ENCODE results near the gene CSF1R.

The CSF1R gene

GRCh38 chr5:150129813-150130492 is 43.6 kb upstream of the CSF1R start:
- Histone ChIP-seq H3K4me3 (ENCODE audit: low read length) (peak overlapping the region; percentile 69), H3K4me1 (ENCODE audit: low read length) (no peaks in the 10 kb centered on the region), H3K9me3 (ENCODE audit: insufficient read depth, low read length) (no peaks in the 10 kb centered on the region), H3K27ac (ENCODE audit: low read length) (no peak overlapping the region), H3K9ac (ENCODE audit: low read length) (no peak overlapping the region), H3K27me3 (ENCODE audit: low read depth, low read length) (no peaks in the 10 kb centered on the region), H4K20me1 (ENCODE audit: insufficient read depth, low read length) (no peaks in the 10 kb centered on the region), H3K79me2 (ENCODE audit: low read length) (no peaks in the 10 kb centered on the region), H2AFZ (ENCODE audit: low read depth, low read length) (peak overlapping the region; percentile 74), H3K36me3 (replicated peaks; ENCODE audit: low read depth, low read length) (no peaks in the 10 kb centered on the region), H3K4me2 (ENCODE audit: low read length) (peak overlapping the region; percentile 78)
- TF ChIP-seq EZH2phosphoT487 (IDR thresholded peaks at IDR 0.05; ENCODE audit: low read depth) = no peak
- peak; percentile 80 for TF ChIP-seq CTCF (IDR thresholded peaks at IDR 0.05; ENCODE audit: low read depth, low read length)

- TF ChIP-seq EZH2phosphoT487 (IDR thresholded peaks at IDR 0.05; ENCODE audit: low read depth) (no peak), CTCF (IDR thresholded peaks at IDR 0.05; ENCODE audit: low read depth, low read length) (no peak)
- no peaks in the 10 kb centered on the region for H3K27me3 ChIP-seq (ENCODE audit: low read depth, low read length)
- peak overlapping the region; percentile 78 for H3K4me2 ChIP-seq (ENCODE audit: low read length)
- no peak overlapping the region for H2AFZ ChIP-seq (ENCODE audit: low read depth, low read length)
- no peaks in the 10 kb centered on the region for H3K4me1 ChIP-seq (ENCODE audit: low read length)
- peak overlapping the region; percentile 69 for H3K4me3 ChIP-seq (ENCODE audit: low read length)
- no peaks in the 10 kb centered on the region for H3K9me3 ChIP-seq (ENCODE audit: insufficient read depth, low read length)
- H3K9ac ChIP-seq (ENCODE audit: low read length) = no peak overlapping the region
- H3K27ac ChIP-seq (ENCODE audit: low read length) = no peak overlapping the region
- no peaks in the 10 kb centered on the region for H4K20me1 ChIP-seq (ENCODE audit: insufficient read depth, low read length)
- H3K36me3 ChIP-seq (replicated peaks; ENCODE audit: low read depth, low read length) = no peaks in the 10 kb centered on the region
- H3K79me2 ChIP-seq (ENCODE audit: low read length) = no peaks in the 10 kb centered on the region
Observed at GRCh38 chr5:150129454-150129812, 43.1 kb upstream of the CSF1R start.

- no peaks in the 10 kb centered on the region for H3K9me3 ChIP-seq (ENCODE audit: insufficient read depth, low read length)
- no peak overlapping the region for H3K4me3 ChIP-seq (ENCODE audit: low read length)
- no peak overlapping the region for H3K9ac ChIP-seq (ENCODE audit: low read length)
- no peak overlapping the region for H2AFZ ChIP-seq (ENCODE audit: low read depth, low read length)
- no peaks in the 10 kb centered on the region for H3K27me3 ChIP-seq (ENCODE audit: low read depth, low read length)
- no peaks in the 10 kb centered on the region for H3K36me3 ChIP-seq (replicated peaks; ENCODE audit: low read depth, low read length)
- TF ChIP-seq CTCF (IDR thresholded peaks at IDR 0.05; ENCODE audit: low read depth, low read length) (no peak), EZH2phosphoT487 (IDR thresholded peaks at IDR 0.05; ENCODE audit: low read depth) (no peak)
- H4K20me1 ChIP-seq (ENCODE audit: insufficient read depth, low read length) = no peaks in the 10 kb centered on the region
- H3K4me2 ChIP-seq (ENCODE audit: low read length) = no peak overlapping the region
- H3K27ac ChIP-seq (ENCODE audit: low read length) = no peak overlapping the region
- H3K4me1 ChIP-seq (ENCODE audit: low read length) = no peaks in the 10 kb centered on the region
- no peaks in the 10 kb centered on the region for H3K79me2 ChIP-seq (ENCODE audit: low read length)
Observed at GRCh38 chr5:150126921-150127265, 40.5 kb upstream of the CSF1R start.

GRCh38 chr5:150126199-150126920 is 40.0 kb upstream of the CSF1R start:
- no peak overlapping the region for H2AFZ ChIP-seq (ENCODE audit: low read depth, low read length)
- H3K79me2 ChIP-seq (ENCODE audit: low read length) = no peaks in the 10 kb centered on the region
- H3K4me3 ChIP-seq (ENCODE audit: low read length) = no peak overlapping the region
- no peaks in the 10 kb centered on the region for H3K9me3 ChIP-seq (ENCODE audit: insufficient read depth, low read length)
- no peaks in the 10 kb centered on the region for H3K27me3 ChIP-seq (ENCODE audit: low read depth, low read length)
- TF ChIP-seq EZH2phosphoT487 (IDR thresholded peaks at IDR 0.05; ENCODE audit: low read depth) = no peak
- TF ChIP-seq CTCF (IDR thresholded peaks at IDR 0.05; ENCODE audit: low read depth, low read length) = no peak
- H3K4me2 ChIP-seq (ENCODE audit: low read length) = no peak overlapping the region
- H3K9ac ChIP-seq (ENCODE audit: low read length) = no peak overlapping the region
- H4K20me1 ChIP-seq (ENCODE audit: insufficient read depth, low read length) = no peaks in the 10 kb centered on the region
- no peaks in the 10 kb centered on the region for H3K36me3 ChIP-seq (replicated peaks; ENCODE audit: low read depth, low read length)
- no peaks in the 10 kb centered on the region for H3K4me1 ChIP-seq (ENCODE audit: low read length)
- no peak overlapping the region for H3K27ac ChIP-seq (ENCODE audit: low read length)
